Lower leg skin (tissue), 4 donors: ENCODE data around the gene SMIM1. TPM values are rescaled to one million over a fixed set of nuclear protein-coding genes. Genes with fewer than 3 reads are reported as not detected.

Experiments used
- DNase-seq, 2 donors: peaks; one replicate each; pipeline ENCODE4 v3.0.0-alpha.2; 2019; ENCODE audit warnings: low spot score in 2 of 2
- H3K4me3 ChIP-seq: fragments of 200-600 bp; sonication (generic); 2 replicates; pipeline ENCODE4 v1.5.1; 2017; ENCODE audit warnings: mild to moderate bottlenecking, low read depth; ENCODE audit not compliant: poor library complexity, severe bottlenecking
- POLR2A ChIP-seq, 2 donors: fragments of 450-650 bp; IDR thresholded peaks; one replicate each; pipeline ENCODE4 v1.6.1; 2016 to 2017; ENCODE audit warnings: antibody characterized with exemption in 2 of 2, mild to moderate bottlenecking in 1 of 2, moderate library complexity in 1 of 2
- WGBS, 2 donors: methylation state at CpG; one replicate each; pipeline ENCODE4 v1.1.5; 2018; 5-methylcytosine and 5-hydroxymethylcytosine counted together
- intact Hi-C: fragments of 100-400 bp; cut with DNase I; formaldehyde crosslinking; loops from one replicate; pipeline ENCODE4 v1.15.0; 2023; ENCODE audit warnings: low total_unique reads
- total RNA-seq, 4 donors: library from RNA; depleted of rRNA; stranded (reverse); fragments of >200 nt; gene quantifications; one replicate each; pipeline ENCODE4 v1.1.0, GENCODE V29; 2016
- TF ChIP-seq, protein P1 (sequence below), 3 donors: fragments of 450-650 bp; IDR thresholded peaks; one replicate each; pipeline ENCODE4 v1.5.1; 2016; ENCODE audit warnings: antibody characterized with exemption in 3 of 3, mild to moderate bottlenecking in 3 of 3, moderate library complexity in 2 of 3

The SMIM1 gene
- total RNA-seq, 4 donors from 2014 or later = 1.6 to 8.7 (median 3.6) TPM

DNA sequence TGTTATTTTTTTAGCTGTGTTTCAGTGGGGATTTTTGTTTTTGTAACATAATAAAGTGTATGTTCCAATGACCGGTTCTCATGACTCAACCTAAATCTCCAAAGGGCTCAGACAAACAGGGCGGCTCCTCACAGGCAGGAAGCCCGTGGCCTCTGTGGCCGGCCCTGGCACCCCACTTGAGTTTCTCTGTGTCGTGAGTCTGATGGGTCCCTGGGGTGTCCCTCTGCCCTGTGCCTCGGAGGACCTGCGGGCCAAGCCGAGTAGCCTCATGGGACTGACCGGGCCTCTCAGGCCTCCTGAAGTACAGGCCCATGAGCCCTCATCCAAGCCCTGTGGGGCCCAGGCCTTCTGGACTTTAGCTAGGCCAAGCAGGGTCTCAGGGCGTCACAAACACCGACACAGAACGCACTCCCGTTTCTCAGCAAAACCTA, 36.4 kb upstream of the SMIM1 start:
- TF ChIP-seq, protein P1, sequence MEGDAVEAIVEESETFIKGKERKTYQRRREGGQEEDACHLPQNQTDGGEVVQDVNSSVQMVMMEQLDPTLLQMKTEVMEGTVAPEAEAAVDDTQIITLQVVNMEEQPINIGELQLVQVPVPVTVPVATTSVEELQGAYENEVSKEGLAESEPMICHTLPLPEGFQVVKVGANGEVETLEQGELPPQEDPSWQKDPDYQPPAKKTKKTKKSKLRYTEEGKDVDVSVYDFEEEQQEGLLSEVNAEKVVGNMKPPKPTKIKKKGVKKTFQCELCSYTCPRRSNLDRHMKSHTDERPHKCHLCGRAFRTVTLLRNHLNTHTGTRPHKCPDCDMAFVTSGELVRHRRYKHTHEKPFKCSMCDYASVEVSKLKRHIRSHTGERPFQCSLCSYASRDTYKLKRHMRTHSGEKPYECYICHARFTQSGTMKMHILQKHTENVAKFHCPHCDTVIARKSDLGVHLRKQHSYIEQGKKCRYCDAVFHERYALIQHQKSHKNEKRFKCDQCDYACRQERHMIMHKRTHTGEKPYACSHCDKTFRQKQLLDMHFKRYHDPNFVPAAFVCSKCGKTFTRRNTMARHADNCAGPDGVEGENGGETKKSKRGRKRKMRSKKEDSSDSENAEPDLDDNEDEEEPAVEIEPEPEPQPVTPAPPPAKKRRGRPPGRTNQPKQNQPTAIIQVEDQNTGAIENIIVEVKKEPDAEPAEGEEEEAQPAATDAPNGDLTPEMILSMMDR (IDR thresholded peaks at IDR 0.05) = no peak
- TF ChIP-seq POLR2A (IDR thresholded peaks at IDR 0.05) = no peak
- WGBS, 2 donors = 83 to 84% methylated on average over 12 to 13 of the region's 13 CpGs
- intact Hi-C loops = no loop called here
- no peak overlapping the region for H3K4me3 ChIP-seq
- DNase-seq = no peak

DNA sequence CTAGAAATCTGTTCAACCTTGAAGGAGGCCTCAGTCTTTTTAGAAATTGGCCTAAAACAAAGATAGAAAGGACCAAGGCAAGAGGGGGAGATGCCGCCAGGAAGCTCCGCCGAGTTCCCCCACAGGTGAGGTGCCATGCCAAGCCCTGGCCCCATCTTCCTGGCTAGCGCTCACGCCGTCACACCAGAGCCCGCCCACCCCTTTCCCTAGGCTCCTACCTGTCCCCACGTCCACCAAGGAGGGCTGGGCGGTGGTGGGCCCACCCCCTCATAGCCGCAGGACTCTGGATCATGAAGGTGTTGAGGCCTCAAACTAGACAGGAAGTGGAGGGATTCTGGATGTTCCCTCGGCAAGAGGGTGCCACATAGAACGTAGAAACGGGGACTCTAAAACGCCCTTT, 35.8 kb upstream of the SMIM1 start:
- H3K4me3 ChIP-seq = no peak overlapping the region
- TF ChIP-seq POLR2A (IDR thresholded peaks at IDR 0.05) = no peak
- TF ChIP-seq, protein P1 (IDR thresholded peaks at IDR 0.05) = no peak
- no peak for DNase-seq
- intact Hi-C loops = no loop called here
- 73 to 83% methylated on average over 14 of the region's 14 CpGs for WGBS, 2 donors

DNA sequence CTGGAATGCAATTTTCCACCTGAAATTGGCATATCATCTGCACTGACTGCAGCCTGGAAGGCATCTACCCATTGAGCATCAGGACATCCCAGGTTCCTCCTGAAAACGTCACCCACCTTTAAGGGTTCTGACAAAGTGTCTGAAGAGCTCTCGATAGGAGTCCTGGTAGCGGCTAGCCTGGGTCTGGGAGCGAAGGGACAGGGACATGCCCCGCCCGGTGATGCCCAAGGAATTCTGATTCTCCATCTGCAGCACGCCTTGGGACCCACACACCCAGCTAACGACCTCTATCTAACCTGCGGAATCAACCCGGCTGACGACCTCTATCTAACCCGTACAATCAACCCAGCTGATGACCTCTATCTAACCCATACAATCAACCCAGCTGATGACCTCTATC, 33.6 kb upstream of the SMIM1 start:
- 90 to 95% methylated on average over 12 of the region's 12 CpGs for whole genome bisulfite sequencing, 2 donors
- no peak for DNase-seq
- no peak overlapping the region for H3K4me3 ChIP-seq
- TF ChIP-seq POLR2A (IDR thresholded peaks at IDR 0.05) = no peak
- TF ChIP-seq, protein P1 (IDR thresholded peaks at IDR 0.05) = no peak
- intact Hi-C loops = no loop called here

DNA sequence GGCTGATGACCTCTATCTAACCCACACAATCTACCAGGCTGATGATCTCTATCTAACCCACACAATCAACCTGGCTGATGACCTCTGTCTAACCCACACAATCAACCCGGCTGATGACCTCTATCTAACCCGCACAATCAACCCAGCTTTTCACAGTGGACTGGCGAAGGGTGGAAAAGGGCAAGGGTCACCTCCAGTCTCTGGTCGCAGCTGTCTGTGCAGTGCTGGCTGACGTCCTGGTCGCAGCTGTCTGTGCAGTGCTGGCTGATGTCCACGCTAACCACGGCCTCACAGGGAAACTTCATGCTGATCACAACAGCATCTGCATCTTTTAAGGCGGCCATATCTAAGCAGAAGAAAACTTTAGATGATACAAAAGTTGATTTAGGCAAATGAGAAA, 32.5 kb upstream of the SMIM1 start:
- no peak overlapping the region for H3K4me3 ChIP-seq
- intact Hi-C loops = no loop called here
- 88 to 92% methylated on average over 9 of the region's 9 CpGs for WGBS, 2 donors
- TF ChIP-seq POLR2A (IDR thresholded peaks at IDR 0.05) = no peak
- TF ChIP-seq, protein P1 (IDR thresholded peaks at IDR 0.05) = no peak
- no peak for DNase-seq

DNA sequence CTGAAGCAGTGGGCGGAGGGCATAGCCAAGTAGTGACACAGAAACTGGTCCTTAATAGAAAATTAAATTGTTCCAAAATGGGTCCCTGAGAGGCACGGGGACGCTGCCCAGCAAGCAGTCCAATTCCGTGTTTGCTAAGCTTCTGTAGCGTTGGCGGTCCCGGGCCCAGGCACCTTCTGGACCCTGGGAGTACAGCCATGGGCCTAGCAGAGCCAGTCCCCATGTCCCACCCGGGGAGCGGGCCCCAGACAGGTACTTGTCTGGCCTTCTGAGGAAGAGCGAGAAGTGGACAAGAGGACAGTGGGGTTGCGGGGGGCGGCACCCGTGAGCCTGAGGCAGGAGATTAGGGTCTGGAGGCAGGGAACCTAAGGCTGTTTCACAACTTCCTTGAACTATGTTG, 31.8 kb upstream of the SMIM1 start:
- TF ChIP-seq POLR2A (IDR thresholded peaks at IDR 0.05) = no peak
- TF ChIP-seq, protein P1 (IDR thresholded peaks at IDR 0.05) = no peak
- intact Hi-C loops = no loop called here
- DNase-seq = no peak
- no peak overlapping the region for H3K4me3 ChIP-seq
- 92 to 93% methylated on average over 13 of the region's 13 CpGs for WGBS, 2 donors
